ENCODE measurements around the gene IDI2. TPM values are rescaled to one million over a fixed set of nuclear protein-coding genes. Genes with fewer than 3 reads are reported as not detected.

Gene IDI2
- total and polyA plus RNA-seq, 2 donors (not counting 1 experiment from before 2014, with no cell fraction given), result not detected

- no peak overlapping the region for H3K4me2 ChIP-seq (ENCODE audit: extremely low read depth, insufficient read depth, low read length)
- no peaks in the 10 kb centered on the region for H3K27me3 ChIP-seq (ENCODE audit: control insufficient read depth, insufficient read depth, low read length)
- no peaks in the 10 kb centered on the region for H3K9me3 ChIP-seq (ENCODE audit: control insufficient read depth, insufficient read depth, low read depth, low read length)
- H2AFZ ChIP-seq (ENCODE audit: low read length), result no peak overlapping the region
- H4K20me1 ChIP-seq (ENCODE audit: control insufficient read depth, extremely low read depth, insufficient read depth, low read length), result no peaks in the 10 kb centered on the region
- no peak overlapping the region for H3K4me3 ChIP-seq (replicated peaks in 1 of 4; ENCODE audit: control extremely low read depth in 1 of 4, insufficient read depth in 1 of 4, low read depth in 3 of 4, low read length in 4 of 4)
- no peak overlapping the region for H3K9ac ChIP-seq (ENCODE audit: insufficient read depth, low read length)
- H3K27ac ChIP-seq (ENCODE audit: insufficient read depth, low read length), result no peak overlapping the region
- TF ChIP-seq CTCF (conservative IDR thresholded peaks at IDR 0.05 in 1 of 2, IDR thresholded peaks at IDR 0.05 in 1 of 2; ENCODE audit: low read depth in 1 of 2, low read length in 2 of 2) (no peak), EZH2 (IDR thresholded peaks at IDR 0.05; ENCODE audit: low read length, missing control alignments) (no peak)
- peaks cover 2% of the 10 kb centered on the region for H3K36me3 ChIP-seq (ENCODE audit: control insufficient read depth, insufficient read depth, low read length)
- no peak for DNase-seq (ENCODE audit: low read depth in 2 of 2)
- H3K79me2 ChIP-seq (ENCODE audit: control insufficient read depth, insufficient read depth, low read length), result peaks cover 28% of the 10 kb centered on the region
- no peaks in the 10 kb centered on the region for H3K4me1 ChIP-seq (ENCODE audit: control insufficient read depth, extremely low read depth, insufficient read depth, low read length)
Measured at GRCh38 chr10:1064964-1065247, 39.2 kb upstream of the IDI2 start.

- H4K20me1 ChIP-seq (ENCODE audit: control insufficient read depth, extremely low read depth, insufficient read depth, low read length), result no peaks in the 10 kb centered on the region
- H3K9me3 ChIP-seq (ENCODE audit: control insufficient read depth, insufficient read depth, low read depth, low read length), result no peaks in the 10 kb centered on the region
- no peak overlapping the region for H3K9ac ChIP-seq (ENCODE audit: insufficient read depth, low read length)
- H3K36me3 ChIP-seq (ENCODE audit: control insufficient read depth, insufficient read depth, low read length), result peaks cover 2% of the 10 kb centered on the region
- H3K27ac ChIP-seq (ENCODE audit: insufficient read depth, low read length), result no peak overlapping the region
- no peak overlapping the region for H3K4me3 ChIP-seq (replicated peaks in 1 of 4; ENCODE audit: control extremely low read depth in 1 of 4, insufficient read depth in 1 of 4, low read depth in 3 of 4, low read length in 4 of 4)
- H3K4me1 ChIP-seq (ENCODE audit: control insufficient read depth, extremely low read depth, insufficient read depth, low read length), result no peaks in the 10 kb centered on the region
- no peak overlapping the region for H2AFZ ChIP-seq (ENCODE audit: low read length)
- no peaks in the 10 kb centered on the region for H3K27me3 ChIP-seq (ENCODE audit: control insufficient read depth, insufficient read depth, low read length)
- H3K4me2 ChIP-seq (ENCODE audit: extremely low read depth, insufficient read depth, low read length), result no peak overlapping the region
- H3K79me2 ChIP-seq (ENCODE audit: control insufficient read depth, insufficient read depth, low read length), result peaks cover 44% of the 10 kb centered on the region
- DNase-seq (ENCODE audit: low read depth in 2 of 2), result no peak
- TF ChIP-seq CTCF (conservative IDR thresholded peaks at IDR 0.05 in 1 of 2, IDR thresholded peaks at IDR 0.05 in 1 of 2; ENCODE audit: low read depth in 1 of 2, low read length in 2 of 2), result no peak
- TF ChIP-seq EZH2 (IDR thresholded peaks at IDR 0.05; ENCODE audit: low read length, missing control alignments), result no peak
Measured at GRCh38 chr10:1063232-1063865, 37.7 kb upstream of the IDI2 start.

- H3K9me3 ChIP-seq (ENCODE audit: control insufficient read depth, insufficient read depth, low read depth, low read length), result no peaks in the 10 kb centered on the region
- H3K4me2 ChIP-seq (ENCODE audit: extremely low read depth, insufficient read depth, low read length), result no peak overlapping the region
- H3K36me3 ChIP-seq (ENCODE audit: control insufficient read depth, insufficient read depth, low read length), result peaks cover 2% of the 10 kb centered on the region
- no peaks in the 10 kb centered on the region for H3K27me3 ChIP-seq (ENCODE audit: control insufficient read depth, insufficient read depth, low read length)
- H3K79me2 ChIP-seq (ENCODE audit: control insufficient read depth, insufficient read depth, low read length), result peaks cover 56% of the 10 kb centered on the region
- TF ChIP-seq EZH2 (IDR thresholded peaks at IDR 0.05; ENCODE audit: low read length, missing control alignments) (no peak), CTCF (conservative IDR thresholded peaks at IDR 0.05 in 1 of 2, IDR thresholded peaks at IDR 0.05 in 1 of 2; ENCODE audit: low read depth in 1 of 2, low read length in 2 of 2) (no peak)
- H3K9ac ChIP-seq (ENCODE audit: insufficient read depth, low read length), result no peak overlapping the region
- DNase-seq (ENCODE audit: low read depth in 2 of 2), result peak in 1 of 2 donors; percentile 88
- H4K20me1 ChIP-seq (ENCODE audit: control insufficient read depth, extremely low read depth, insufficient read depth, low read length), result no peaks in the 10 kb centered on the region
- no peak overlapping the region for H2AFZ ChIP-seq (ENCODE audit: low read length)
- no peak overlapping the region for H3K4me3 ChIP-seq (replicated peaks in 1 of 4; ENCODE audit: control extremely low read depth in 1 of 4, insufficient read depth in 1 of 4, low read depth in 3 of 4, low read length in 4 of 4)
- no peaks in the 10 kb centered on the region for H3K4me1 ChIP-seq (ENCODE audit: control insufficient read depth, extremely low read depth, insufficient read depth, low read length)
- H3K27ac ChIP-seq (ENCODE audit: insufficient read depth, low read length), result no peak overlapping the region
Measured at GRCh38 chr10:1061930-1062774, 36.5 kb upstream of the IDI2 start.
